ENCODE measurements around the gene PRKACB. TPM values are rescaled to one million over a fixed set of nuclear protein-coding genes. Genes with fewer than 3 reads are reported as not detected.
A peak's percentile ranks its signal among the peaks of the same experiment; 100 is the strongest.

PRKACB gene
- total RNA-seq, 1 donor, result 22.1 TPM

DNA sequence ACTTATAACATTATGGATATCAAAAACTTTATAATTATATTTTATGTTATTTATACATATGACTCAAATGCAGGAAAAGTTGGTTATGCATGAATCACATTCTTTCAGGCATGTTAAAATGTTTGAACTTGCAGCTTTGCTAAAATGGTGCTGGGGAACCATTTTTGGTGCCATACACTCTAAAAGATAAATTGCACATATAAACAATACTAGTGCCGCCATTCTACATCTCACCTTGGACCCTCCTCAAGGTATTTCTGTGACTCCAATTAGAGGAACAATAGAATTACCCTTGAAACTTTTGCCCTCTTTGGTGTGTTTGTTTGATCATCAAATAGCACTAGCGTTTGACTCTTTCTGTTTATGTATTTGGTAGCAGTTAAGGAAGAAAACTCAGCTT, 997 bp downstream of the PRKACB start:
- Histone ChIP-seq H2AFZ (ENCODE audit: low read length) (peak overlapping the region; percentile 30), H3K79me2 (ENCODE audit: insufficient read depth, low read length) (no peaks in the 10 kb centered on the region), H4K20me1 (ENCODE audit: insufficient read depth, low read length) (no peaks in the 10 kb centered on the region), H3K4me2 (ENCODE audit: insufficient read depth, low read length) (no peak overlapping the region), H3K9me3 (ENCODE audit: low read depth, low read length) (no peaks in the 10 kb centered on the region), H3K36me3 (ENCODE audit: insufficient read depth, low read length) (no peaks in the 10 kb centered on the region), H3K27ac (ENCODE audit: low read depth, low read length) (peak overlapping the region; percentile 36), H3K27me3 (ENCODE audit: insufficient read depth, low read length) (no peaks in the 10 kb centered on the region), H3K4me1 (ENCODE audit: insufficient read depth, low read length) (peaks cover 23% of the 10 kb centered on the region), H3K4me3 (ENCODE audit: insufficient read depth, low read length) (no peak overlapping the region)
- TF ChIP-seq, protein P1, sequence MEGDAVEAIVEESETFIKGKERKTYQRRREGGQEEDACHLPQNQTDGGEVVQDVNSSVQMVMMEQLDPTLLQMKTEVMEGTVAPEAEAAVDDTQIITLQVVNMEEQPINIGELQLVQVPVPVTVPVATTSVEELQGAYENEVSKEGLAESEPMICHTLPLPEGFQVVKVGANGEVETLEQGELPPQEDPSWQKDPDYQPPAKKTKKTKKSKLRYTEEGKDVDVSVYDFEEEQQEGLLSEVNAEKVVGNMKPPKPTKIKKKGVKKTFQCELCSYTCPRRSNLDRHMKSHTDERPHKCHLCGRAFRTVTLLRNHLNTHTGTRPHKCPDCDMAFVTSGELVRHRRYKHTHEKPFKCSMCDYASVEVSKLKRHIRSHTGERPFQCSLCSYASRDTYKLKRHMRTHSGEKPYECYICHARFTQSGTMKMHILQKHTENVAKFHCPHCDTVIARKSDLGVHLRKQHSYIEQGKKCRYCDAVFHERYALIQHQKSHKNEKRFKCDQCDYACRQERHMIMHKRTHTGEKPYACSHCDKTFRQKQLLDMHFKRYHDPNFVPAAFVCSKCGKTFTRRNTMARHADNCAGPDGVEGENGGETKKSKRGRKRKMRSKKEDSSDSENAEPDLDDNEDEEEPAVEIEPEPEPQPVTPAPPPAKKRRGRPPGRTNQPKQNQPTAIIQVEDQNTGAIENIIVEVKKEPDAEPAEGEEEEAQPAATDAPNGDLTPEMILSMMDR (IDR thresholded peaks at IDR 0.05; ENCODE audit: extremely low read depth, low read depth, low read length), result no peak
- DNase-seq (ENCODE audit: insufficient read length, low spot score, missing footprints), result no peak

DNA sequence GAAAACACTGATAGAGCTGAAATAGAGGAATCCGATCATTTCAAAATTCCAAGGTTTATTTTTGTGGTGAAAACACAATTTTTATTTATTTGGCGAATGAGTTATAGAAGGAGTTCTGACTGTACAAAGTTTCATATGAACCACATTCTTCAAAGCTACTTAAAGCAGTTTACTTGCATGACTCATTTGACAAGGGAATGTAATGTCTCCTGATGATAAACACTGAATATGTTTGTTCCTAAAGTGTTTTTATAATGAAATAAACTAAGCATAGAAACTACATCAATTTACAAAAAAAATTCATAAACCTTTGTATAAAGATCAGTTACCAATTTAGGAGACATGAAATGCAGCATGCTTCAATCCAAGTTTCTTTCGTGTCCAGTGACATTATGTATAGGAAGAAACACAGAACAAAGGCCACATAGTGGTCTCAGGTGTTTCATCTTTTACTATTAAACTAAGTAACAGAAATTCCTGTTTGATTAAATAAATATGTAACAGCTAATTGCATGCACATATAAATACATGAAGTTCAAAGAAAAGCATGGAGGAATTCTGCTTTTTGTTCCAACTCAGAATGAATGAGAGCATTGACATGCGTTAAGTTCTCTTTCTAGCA, 2.5 kb downstream of the PRKACB start:
- H3K4me1 ChIP-seq (ENCODE audit: insufficient read depth, low read length), result peaks cover 23% of the 10 kb centered on the region
- no peak overlapping the region for H3K4me3 ChIP-seq (ENCODE audit: insufficient read depth, low read length)
- no peaks in the 10 kb centered on the region for H3K36me3 ChIP-seq (ENCODE audit: insufficient read depth, low read length)
- peak overlapping the region; percentile 10 for H3K4me2 ChIP-seq (ENCODE audit: insufficient read depth, low read length)
- no peaks in the 10 kb centered on the region for H3K79me2 ChIP-seq (ENCODE audit: insufficient read depth, low read length)
- TF ChIP-seq, protein P1 (IDR thresholded peaks at IDR 0.05; ENCODE audit: extremely low read depth, low read depth, low read length), result no peak
- H3K9me3 ChIP-seq (ENCODE audit: low read depth, low read length), result no peaks in the 10 kb centered on the region
- H2AFZ ChIP-seq (ENCODE audit: low read length), result no peak overlapping the region
- peak; percentile 56 for DNase-seq (ENCODE audit: insufficient read length, low spot score, missing footprints)
- no peaks in the 10 kb centered on the region for H3K27me3 ChIP-seq (ENCODE audit: insufficient read depth, low read length)
- no peak overlapping the region for H3K27ac ChIP-seq (ENCODE audit: low read depth, low read length)
- H4K20me1 ChIP-seq (ENCODE audit: insufficient read depth, low read length), result no peaks in the 10 kb centered on the region

DNA sequence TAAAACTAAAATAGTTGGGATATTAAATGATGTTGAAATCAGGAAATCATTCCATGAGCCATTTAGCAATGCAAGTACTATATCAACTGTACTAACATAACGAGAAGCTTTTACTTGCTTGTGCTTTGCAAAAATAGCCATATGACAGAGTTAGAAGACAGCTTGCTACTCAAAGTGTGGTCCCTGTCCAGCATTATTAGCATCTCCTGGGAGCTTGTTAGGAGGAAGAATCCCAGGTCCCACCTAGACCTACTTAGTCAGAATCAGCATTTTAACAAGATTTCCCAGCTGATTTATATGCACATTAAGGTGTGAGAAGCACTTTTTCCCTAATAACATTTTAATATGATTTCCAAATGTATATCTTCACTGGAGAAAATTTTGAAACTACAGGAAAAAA, 4.7 kb downstream of the PRKACB start:
- H4K20me1 ChIP-seq (ENCODE audit: insufficient read depth, low read length), result no peaks in the 10 kb centered on the region
- peak; percentile 44 for DNase-seq (ENCODE audit: insufficient read length, low spot score, missing footprints)
- H3K27me3 ChIP-seq (ENCODE audit: insufficient read depth, low read length), result no peaks in the 10 kb centered on the region

DNA sequence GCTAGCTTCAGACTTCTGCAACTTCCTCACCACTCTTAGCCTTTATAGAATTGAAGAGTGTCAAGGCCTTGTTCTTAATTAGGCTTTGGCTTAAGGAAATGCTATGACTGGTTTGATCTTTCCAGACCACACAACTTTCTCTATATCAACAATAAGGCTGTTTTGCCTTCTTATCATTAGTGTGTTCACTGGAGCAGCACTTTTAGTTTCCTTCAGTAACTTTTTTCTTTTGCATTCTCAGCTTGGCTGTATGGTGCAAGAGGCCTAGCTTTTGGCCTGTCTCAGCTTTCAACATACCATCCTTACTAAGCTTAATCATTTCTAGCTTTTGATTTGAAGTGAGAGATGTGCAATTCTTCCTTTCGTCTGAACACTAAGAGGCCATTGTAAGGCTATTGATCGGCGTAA, 8.6 kb downstream of the PRKACB start:
- H3K4me1 ChIP-seq (ENCODE audit: insufficient read depth, low read length), result peaks cover 9% of the 10 kb centered on the region
- no peak overlapping the region for H2AFZ ChIP-seq (ENCODE audit: low read length)
- TF ChIP-seq, protein P1 (IDR thresholded peaks at IDR 0.05; ENCODE audit: extremely low read depth, low read depth, low read length), result no peak
- H3K79me2 ChIP-seq (ENCODE audit: insufficient read depth, low read length), result no peaks in the 10 kb centered on the region
- DNase-seq (ENCODE audit: insufficient read length, low spot score, missing footprints), result no peak
- no peaks in the 10 kb centered on the region for H4K20me1 ChIP-seq (ENCODE audit: insufficient read depth, low read length)
- no peaks in the 10 kb centered on the region for H3K9me3 ChIP-seq (ENCODE audit: low read depth, low read length)
- H3K27ac ChIP-seq (ENCODE audit: low read depth, low read length), result no peak overlapping the region
- H3K4me2 ChIP-seq (ENCODE audit: insufficient read depth, low read length), result no peak overlapping the region
- no peaks in the 10 kb centered on the region for H3K27me3 ChIP-seq (ENCODE audit: insufficient read depth, low read length)
- H3K4me3 ChIP-seq (ENCODE audit: insufficient read depth, low read length), result no peak overlapping the region
- no peaks in the 10 kb centered on the region for H3K36me3 ChIP-seq (ENCODE audit: insufficient read depth, low read length)

More for the DNA sequence above, 4.7 kb downstream of the PRKACB start:
- Histone ChIP-seq H2AFZ (ENCODE audit: low read length) (no peak overlapping the region), H3K9me3 (ENCODE audit: low read depth, low read length) (no peaks in the 10 kb centered on the region), H3K4me1 (ENCODE audit: insufficient read depth, low read length) (peaks cover 23% of the 10 kb centered on the region), H3K4me3 (ENCODE audit: insufficient read depth, low read length) (no peak overlapping the region), H3K4me2 (ENCODE audit: insufficient read depth, low read length) (no peak overlapping the region), H3K27ac (ENCODE audit: low read depth, low read length) (no peak overlapping the region), H3K36me3 (ENCODE audit: insufficient read depth, low read length) (no peaks in the 10 kb centered on the region), H3K79me2 (ENCODE audit: insufficient read depth, low read length) (no peaks in the 10 kb centered on the region)
- TF ChIP-seq, protein P1 (IDR thresholded peaks at IDR 0.05; ENCODE audit: extremely low read depth, low read depth, low read length), result no peak
